Liver (tissue), 9 donors: ENCODE measurements around the gene OXGR1. TPM values are rescaled to one million over a fixed set of nuclear protein-coding genes. Genes with fewer than 3 reads are reported as not detected.
A peak's percentile ranks its signal among the peaks of the same experiment; 100 is the strongest.

Experiments
- DNase-seq: peaks from one replicate; pipeline ENCODE4 v3.0.0-alpha.2; 2017; ENCODE audit warnings: low spot score
- H3K27ac ChIP-seq, 2 donors: one replicate each; pipeline ENCODE4 v1.7.0; 2013; ENCODE audit warnings: inconsistent platforms in 2 of 2, low read length in 2 of 2, control low read depth in 1 of 2, low read depth in 1 of 2, mild to moderate bottlenecking in 1 of 2
- H3K27me3 ChIP-seq, 4 donors: one replicate each; pipeline versions ENCODE4 v1.6.1 to v1.7.0; 2013; ENCODE audit warnings: low read length in 3 of 4, inconsistent platforms in 1 of 4, mild to moderate bottlenecking in 1 of 4, moderate library complexity in 1 of 4; ENCODE audit not compliant: control insufficient read depth in 4 of 4, insufficient read depth in 4 of 4
- H3K36me3 ChIP-seq, 4 donors: one replicate each; pipeline versions ENCODE4 v1.6.1 to v1.7.0; 2013; ENCODE audit warnings: low read length in 3 of 4, mild to moderate bottlenecking in 3 of 4, low read depth in 1 of 4, moderate library complexity in 1 of 4; ENCODE audit not compliant: control insufficient read depth in 4 of 4, insufficient read depth in 3 of 4
- H3K4me1 ChIP-seq, 4 donors: one replicate each; pipeline versions ENCODE4 v1.6.1 to v1.7.0; 2013; ENCODE audit warnings: low read length in 3 of 4, mild to moderate bottlenecking in 3 of 4, moderate library complexity in 1 of 4; ENCODE audit not compliant: control insufficient read depth in 4 of 4, insufficient read depth in 4 of 4
- H3K4me3 ChIP-seq, 3 donors: one replicate each; pipeline versions ENCODE4 v1.6.1 to v1.7.0; 2013; ENCODE audit warnings: low read length in 3 of 3, control low read depth in 1 of 3, low read depth in 1 of 3, mild to moderate bottlenecking in 1 of 3
- H3K9ac ChIP-seq, 2 donors: one replicate each; pipeline ENCODE4 v1.7.0; 2013; ENCODE audit warnings: low read length in 2 of 2, mild to moderate bottlenecking in 2 of 2, moderate library complexity in 2 of 2, control low read depth in 1 of 2, low read depth in 1 of 2
- H3K9me3 ChIP-seq, 4 donors: one replicate each; pipeline versions ENCODE4 v1.6.1 to v1.7.0; 2013; ENCODE audit warnings: low read length in 3 of 4; ENCODE audit not compliant: control insufficient read depth in 4 of 4
- ATF3 ChIP-seq: IDR thresholded peaks from 2 replicates; pipeline ENCODE4 v1.6.1; 2016; ENCODE audit warnings: antibody characterized with exemption
- CTCF ChIP-seq: fragments of 150-350 bp; IDR thresholded peaks from 2 replicates; pipeline ENCODE4 v1.5.1; 2017; ENCODE audit warnings: improper control_type of control experiment, low read depth, low read length; ENCODE audit not compliant: missing input control
- EGR1 ChIP-seq, 2 donors: IDR thresholded peaks; 2 replicates each; pipeline ENCODE4 v1.6.1; 2016 to 2018; ENCODE audit warnings: antibody characterized with exemption in 2 of 2, low read depth in 2 of 2
- FOXA1 ChIP-seq: IDR thresholded peaks from 2 replicates; pipeline ENCODE4 v1.6.1; 2016; ENCODE audit warnings: antibody characterized with exemption
- HNF4A ChIP-seq, 2 donors: conservative IDR thresholded peaks; 2 replicates each; pipeline ENCODE4 v1.6.1; 2016; ENCODE audit warnings: antibody characterized with exemption in 2 of 2, mild to moderate bottlenecking in 2 of 2
- HNF4G ChIP-seq: IDR thresholded peaks from 2 replicates; pipeline ENCODE4 v1.6.1; 2016; ENCODE audit warnings: antibody characterized with exemption
- JUND ChIP-seq, 2 donors: IDR thresholded peaks; 2 replicates each; pipeline ENCODE4 v1.6.1; 2016; ENCODE audit warnings: antibody characterized with exemption in 2 of 2
- MAX ChIP-seq: IDR thresholded peaks from 2 replicates; pipeline ENCODE4 v1.6.1; 2016; ENCODE audit warnings: antibody characterized with exemption
- RAD21 ChIP-seq, 2 donors: IDR thresholded peaks; 2 replicates each; pipeline ENCODE4 v1.6.1; 2016; ENCODE audit warnings: antibody characterized with exemption in 2 of 2, mild to moderate bottlenecking in 2 of 2
- REST ChIP-seq: IDR thresholded peaks from 2 replicates; pipeline ENCODE4 v1.6.1; 2016; ENCODE audit warnings: antibody characterized with exemption, mild to moderate bottlenecking
- RXRA ChIP-seq, 2 donors: IDR thresholded peaks; 2 replicates each; pipeline ENCODE4 v1.6.1; 2017 to 2018; ENCODE audit warnings: antibody characterized with exemption in 2 of 2, mild to moderate bottlenecking in 1 of 2
- SP1 ChIP-seq: IDR thresholded peaks from 2 replicates; pipeline ENCODE4 v1.6.1; 2018; ENCODE audit warnings: antibody characterized with exemption, mild to moderate bottlenecking
- YY1 ChIP-seq: IDR thresholded peaks from 2 replicates; pipeline ENCODE4 v1.6.1; 2016; ENCODE audit warnings: antibody characterized with exemption, mild to moderate bottlenecking
- ZBTB33 ChIP-seq: IDR thresholded peaks from 2 replicates; pipeline ENCODE4 v1.6.1; 2016; ENCODE audit warnings: antibody characterized with exemption
- WGBS: extraction: QIAGEN DNeasy Blood & Tissue Kit; methylation state at CpG from one replicate; pipeline ENCODE4 v1.1.7; 2013; 5-methylcytosine and 5-hydroxymethylcytosine counted together
- polyA plus RNA-seq, 2 donors: library from polyadenylated mRNA; stranded (reverse) in 1 of 2; unstranded in 1 of 2; fragments of 200-250 nt in 1 of 2; fragments of >200 nt in 1 of 2; fragmentation: Nextera tagmentation in 1 of 2; extraction: Ambion mirVana in 1 of 2; gene quantifications; one replicate each; pipeline versions ENCODE4 v1.2.1 to v1.2.3, GENCODE V29; 2013 to 2015
- total RNA-seq, 2 donors: library from RNA; depleted of rRNA; stranded (reverse); fragments of >200 nt; gene quantifications; one replicate each; pipeline ENCODE4 v1.2.3, GENCODE V29; 2014
- donor health status: healthy.
- donor health status: healthy.
- donor health status: healthy.
- donor health status: healthy.
- donor health status: healthy.

Gene OXGR1
- total and polyA plus RNA-seq, 4 donors, result not detected

- peaks cover 3 to 5% (median 4%) of the 10 kb centered on the region in 4 donors for H3K4me1 ChIP-seq
- no peak overlapping the region for H3K27ac ChIP-seq
- peak overlapping the region in 1 of 3 donors; percentile 27 for H3K4me3 ChIP-seq
- TF ChIP-seq ATF3, result no peak
- no peak for TF ChIP-seq HNF4A (conservative IDR thresholded peaks at IDR 0.05)
- no peak for TF ChIP-seq ZBTB33
- no peak for TF ChIP-seq MAX
- TF ChIP-seq SP1, result no peak
- TF ChIP-seq RXRA (IDR thresholded peaks at IDR 0.05), result no peak
- no peak for TF ChIP-seq RAD21 (IDR thresholded peaks at IDR 0.05)
- TF ChIP-seq EGR1 (IDR thresholded peaks at IDR 0.05; ENCODE audit: low read depth in 2 of 2), result no peak
- no peaks in the 10 kb centered on the region for H3K36me3 ChIP-seq
- no peak overlapping the region for H3K9ac ChIP-seq
- 25% methylated on average over 8 of the region's 8 CpGs for WGBS
- peaks cover 0 to 12% (median 7%) of the 10 kb centered on the region in 4 donors for H3K27me3 ChIP-seq
- DNase-seq, result no peak
- peaks cover 0 to 3% (median 0%) of the 10 kb centered on the region in 4 donors for H3K9me3 ChIP-seq
Measured at GRCh38 chr13:96993634-96994016, 651 bp downstream of the OXGR1 start.

- TF ChIP-seq EGR1 (IDR thresholded peaks at IDR 0.05; ENCODE audit: low read depth in 2 of 2), result no peak
- no peak for TF ChIP-seq REST
- H3K36me3 ChIP-seq, result no peaks in the 10 kb centered on the region
- 58% methylated on average over 2 of the region's 2 CpGs for WGBS
- H3K27me3 ChIP-seq, result peaks cover 0 to 14% (median 7%) of the 10 kb centered on the region in 4 donors
- H3K4me3 ChIP-seq, result no peak overlapping the region
- no peak overlapping the region for H3K27ac ChIP-seq
- DNase-seq, result no peak
- H3K4me1 ChIP-seq, result peaks cover 3 to 5% (median 4%) of the 10 kb centered on the region in 4 donors
- H3K9ac ChIP-seq, result no peak overlapping the region
- peaks cover 0 to 3% (median 0%) of the 10 kb centered on the region in 4 donors for H3K9me3 ChIP-seq
Measured at GRCh38 chr13:96992633-96993032, 1.6 kb downstream of the OXGR1 start.

- Histone ChIP-seq H3K4me3 (no peak overlapping the region), H3K36me3 (no peaks in the 10 kb centered on the region), H3K27ac (no peak overlapping the region), H3K9ac (no peak overlapping the region), H3K27me3 (peaks cover 0 to 18% (median 7%) of the 10 kb centered on the region in 4 donors), H3K4me1 (peaks cover 3 to 5% (median 4%) of the 10 kb centered on the region in 4 donors), H3K9me3 (peaks cover 0 to 3% (median 1%) of the 10 kb centered on the region in 4 donors)
- TF ChIP-seq HNF4G, result no peak
- no peak for TF ChIP-seq FOXA1
- no peak for TF ChIP-seq CTCF
- no peak for TF ChIP-seq HNF4A (conservative IDR thresholded peaks at IDR 0.05)
- no peak for TF ChIP-seq YY1
- no peak for TF ChIP-seq JUND (IDR thresholded peaks at IDR 0.05)
- no peak for TF ChIP-seq ATF3
- TF ChIP-seq EGR1 (IDR thresholded peaks at IDR 0.05; ENCODE audit: low read depth in 2 of 2), result no peak
- no peak for DNase-seq
- WGBS, result 67% methylated on average over 3 of the region's 3 CpGs
Measured at GRCh38 chr13:96991072-96991471, 3.2 kb downstream of the OXGR1 start.
